CD4-positive, alpha-beta T cell (primary cell): ENCODE results near the gene RNASE8. TPM values are rescaled to one million over a fixed set of nuclear protein-coding genes. Genes with fewer than 3 reads are reported as not detected.
A peak's percentile ranks its signal among the peaks of the same experiment; 100 is the strongest.

Source experiments
- ATAC-seq: fragments of 200-7000 bp; cut with Tn5 transposase; one replicate; pipeline ENCODE4 v1.10.0; 2022; ENCODE audit warnings: mild to moderate bottlenecking; ENCODE audit not compliant: poor library complexity
- CTCF ChIA-PET: fragments of 350-600 bp; sonication (Branson Sonifier 250); formaldehyde crosslinking; loops from one replicate; lab custom pipeline; 2021; ENCODE audit warnings: antibody characterized with exemption, inconsistent platforms; lab: Charles Lee
- POLR2A ChIA-PET: fragments of 350-600 bp; sonication (Branson Sonifier 250); formaldehyde crosslinking; loops from one replicate; lab custom pipeline; 2021; ENCODE audit warnings: antibody characterized with exemption, inconsistent platforms; lab: Charles Lee
- DNase-seq, 14 experiments: peaks; one replicate each; pipeline ENCODE4 v3.0.0-alpha.2; 2013 to 2020; ENCODE audit warnings: mixed read lengths in 2 of 14
- H3K27ac ChIP-seq, 2 donors: one replicate each; pipeline versions ENCODE4 v1.5.1 to v1.7.0; 2013; ENCODE audit warnings: low read length in 2 of 2, low read depth in 1 of 2, mild to moderate bottlenecking in 1 of 2
- H3K27me3 ChIP-seq, 2 experiments: 1 replicate in 1 of 2; 2 replicates in 1 of 2; pipeline versions ENCODE4 v1.6.1 to v1.7.0; 2013; ENCODE audit warnings: low read length in 2 of 2, control low read depth in 1 of 2, mild to moderate bottlenecking in 1 of 2, moderate library complexity in 1 of 2; ENCODE audit not compliant: insufficient read depth in 2 of 2, control insufficient read depth in 1 of 2
- H3K36me3 ChIP-seq: one replicate; pipeline ENCODE4 v1.6.1; 2013; ENCODE audit warnings: low read length, control low read depth; ENCODE audit not compliant: insufficient read depth
- H3K4me1 ChIP-seq: one replicate; pipeline ENCODE4 v1.6.1; 2013; ENCODE audit warnings: low read length, control low read depth; ENCODE audit not compliant: insufficient read depth
- H3K4me3 ChIP-seq: one replicate; pipeline ENCODE4 v1.5.1; 2013; ENCODE audit warnings: mild to moderate bottlenecking, low read length, moderate library complexity
- H3K9me3 ChIP-seq, 2 experiments: 1 replicate in 1 of 2; 2 replicates in 1 of 2; pipeline versions ENCODE4 v1.6.1 to v1.7.0; 2013; ENCODE audit warnings: low read length in 2 of 2, mild to moderate bottlenecking in 2 of 2, control low read depth in 1 of 2, moderate library complexity in 1 of 2; ENCODE audit not compliant: control insufficient read depth in 1 of 2, insufficient read depth in 1 of 2
- H3K27ac Mint-ChIP-seq: one replicate; pipeline ENCODE4 v1.8.0; 2020; ENCODE audit warnings: mixed read lengths
- H3K27me3 Mint-ChIP-seq: one replicate; pipeline ENCODE4 v1.8.0; 2021; ENCODE audit warnings: mixed read lengths
- H3K36me3 Mint-ChIP-seq: one replicate; pipeline ENCODE4 v1.8.0; 2021; ENCODE audit warnings: low read depth, mixed read lengths
- H3K4me1 Mint-ChIP-seq: one replicate; pipeline ENCODE4 v1.8.0; 2021; ENCODE audit warnings: low read depth, mixed read lengths
- H3K4me3 Mint-ChIP-seq: one replicate; pipeline ENCODE4 v1.8.0; 2020; ENCODE audit warnings: mild to moderate bottlenecking, mixed read lengths
- H3K9me3 Mint-ChIP-seq: one replicate; pipeline ENCODE4 v1.8.0; 2020; ENCODE audit warnings: mixed read lengths
- intact Hi-C, 2 experiments: fragments of 100-400 bp; cut with DNase I in 1 of 2; cut with micrococcal nuclease in 1 of 2; formaldehyde crosslinking; loops; one replicate each; pipeline versions ENCODE4 v1.15.1 to v1.9.0; 2023 to 2025; cut with DNase I, micrococcal nuclease
- total RNA-seq, 174 experiments: library from RNA in 2 of 174; stranded (reverse) in 2 of 174; gene quantifications; one replicate each; pipeline ENCODE4 v1.2.3 and lab custom pipeline; 2021 to 2026
- TF ChIP-seq, protein P1 (sequence below): fragments of 200-600 bp; IDR thresholded peaks from one replicate; pipeline ENCODE4 v1.8.0; 2022; ENCODE audit warnings: antibody characterized with exemption, mild to moderate bottlenecking

Gene RNASE8
- total RNA-seq, 2 experiments from 2014 or later = not detected

DNA sequence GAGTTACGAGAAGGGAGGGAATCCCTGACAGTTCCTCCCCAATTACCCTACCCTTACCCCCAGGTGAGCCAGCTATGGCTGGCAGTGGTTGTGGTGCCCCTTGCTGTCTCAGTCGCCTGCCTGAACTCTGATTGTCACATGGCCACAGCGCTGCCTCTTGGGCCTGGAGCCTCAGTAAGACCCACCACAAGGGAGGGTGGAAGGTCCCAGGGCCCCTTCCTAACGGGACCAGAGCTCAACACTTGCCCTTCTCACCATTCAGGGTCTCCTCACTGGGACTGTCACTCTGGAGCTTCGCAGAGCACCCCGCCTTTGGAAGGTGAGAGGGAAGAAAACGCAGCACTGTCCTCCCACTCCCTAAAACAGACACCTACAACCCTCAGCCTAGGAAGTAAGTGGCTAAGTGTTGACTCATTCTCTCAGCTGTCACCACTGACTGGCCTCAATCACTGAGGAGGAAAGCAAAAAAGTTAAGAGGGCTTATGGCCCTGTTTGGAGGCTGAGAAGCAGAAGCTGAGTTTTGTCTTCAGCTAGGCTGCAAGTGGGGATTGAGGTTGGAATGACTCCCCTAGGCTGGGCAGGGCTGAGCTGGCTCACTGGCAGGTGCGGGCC, 44.3 kb downstream of the RNASE8 start:
- TF ChIP-seq, protein P1, sequence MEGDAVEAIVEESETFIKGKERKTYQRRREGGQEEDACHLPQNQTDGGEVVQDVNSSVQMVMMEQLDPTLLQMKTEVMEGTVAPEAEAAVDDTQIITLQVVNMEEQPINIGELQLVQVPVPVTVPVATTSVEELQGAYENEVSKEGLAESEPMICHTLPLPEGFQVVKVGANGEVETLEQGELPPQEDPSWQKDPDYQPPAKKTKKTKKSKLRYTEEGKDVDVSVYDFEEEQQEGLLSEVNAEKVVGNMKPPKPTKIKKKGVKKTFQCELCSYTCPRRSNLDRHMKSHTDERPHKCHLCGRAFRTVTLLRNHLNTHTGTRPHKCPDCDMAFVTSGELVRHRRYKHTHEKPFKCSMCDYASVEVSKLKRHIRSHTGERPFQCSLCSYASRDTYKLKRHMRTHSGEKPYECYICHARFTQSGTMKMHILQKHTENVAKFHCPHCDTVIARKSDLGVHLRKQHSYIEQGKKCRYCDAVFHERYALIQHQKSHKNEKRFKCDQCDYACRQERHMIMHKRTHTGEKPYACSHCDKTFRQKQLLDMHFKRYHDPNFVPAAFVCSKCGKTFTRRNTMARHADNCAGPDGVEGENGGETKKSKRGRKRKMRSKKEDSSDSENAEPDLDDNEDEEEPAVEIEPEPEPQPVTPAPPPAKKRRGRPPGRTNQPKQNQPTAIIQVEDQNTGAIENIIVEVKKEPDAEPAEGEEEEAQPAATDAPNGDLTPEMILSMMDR = no peak
- H3K9me3 Mint-ChIP-seq = no peaks in the 10 kb centered on the region
- no peaks in the 10 kb centered on the region for H3K36me3 ChIP-seq
- intact Hi-C loops = loop anchor here (2.0 to 10.0 kb wide), 4 partner anchors 111 to 407 kb away; partner anchors contain the start of gene HNRNPC (in 1 of the 2)
- H3K4me1 Mint-ChIP-seq = peaks cover 47% of the 10 kb centered on the region
- H3K36me3 Mint-ChIP-seq = no peaks in the 10 kb centered on the region
- H3K4me3 ChIP-seq = no peak overlapping the region
- no peak for ATAC-seq
- H3K27ac Mint-ChIP-seq = peak overlapping the region; percentile 42
- no peaks in the 10 kb centered on the region for H3K27me3 Mint-ChIP-seq
- ChIA-PET POLR2A (no interaction called here), CTCF (interaction anchor here (0.7 to 5.9 kb wide), 6 partner anchors 10 to 131 kb away, joined by 3 to 94 read pairs (median 4); no protein-coding TSS in a partner anchor)
- no peaks in the 10 kb centered on the region for H3K9me3 ChIP-seq
- no peaks in the 10 kb centered on the region for H3K27me3 ChIP-seq
- no peak for DNase-seq
- no peak overlapping the region for H3K4me3 Mint-ChIP-seq
- H3K4me1 ChIP-seq = peaks cover 37% of the 10 kb centered on the region
- H3K27ac ChIP-seq = no peak overlapping the region

DNA sequence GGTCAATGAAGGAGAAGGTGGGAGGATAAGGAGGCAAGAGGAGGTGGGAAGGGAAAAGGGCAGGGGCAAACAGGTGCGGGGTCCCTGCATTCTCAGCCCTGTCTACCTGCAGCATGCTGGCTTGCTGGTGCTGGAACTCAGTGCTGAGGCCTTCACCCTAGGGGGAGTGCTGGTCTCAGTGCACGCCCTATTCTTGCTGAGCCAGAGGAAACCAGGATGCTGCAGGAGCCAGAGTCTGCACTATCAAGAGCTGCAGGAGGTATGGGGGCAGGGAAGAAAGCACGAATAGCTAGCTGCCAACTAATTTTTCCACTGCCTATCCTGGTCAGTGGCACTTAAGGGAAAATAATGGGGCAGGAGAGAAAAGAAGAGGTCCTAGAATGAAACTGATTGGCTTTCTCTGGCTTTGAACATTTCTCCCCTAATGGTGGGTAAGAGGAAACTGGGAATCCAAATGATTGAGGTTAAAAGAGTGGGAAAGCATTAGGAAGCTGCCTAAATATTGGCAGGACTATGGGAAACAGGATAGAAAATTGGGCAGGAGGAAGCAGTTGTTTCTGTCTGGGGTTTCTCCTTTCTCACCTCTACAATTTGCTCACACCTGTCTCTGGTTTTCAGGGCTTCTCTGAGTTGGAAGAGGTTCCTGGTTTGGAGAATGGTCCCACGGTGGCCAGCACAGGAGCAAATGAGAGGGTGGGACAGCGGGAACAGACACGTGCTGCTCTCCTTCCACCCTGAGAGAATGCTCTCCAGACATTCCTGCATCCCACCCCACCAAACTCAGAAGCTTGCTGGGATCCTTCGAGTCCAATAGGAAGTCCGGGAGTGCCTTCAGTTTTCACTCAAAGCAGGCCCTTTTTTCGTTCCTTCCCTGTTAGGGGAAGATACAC, 45.1 kb downstream of the RNASE8 start:
- Mint-ChIP-seq H3K27ac (peak overlapping the region; percentile 85), H3K4me1 (peaks cover 42% of the 10 kb centered on the region), H3K9me3 (no peaks in the 10 kb centered on the region), H3K27me3 (no peaks in the 10 kb centered on the region), H3K36me3 (no peaks in the 10 kb centered on the region), H3K4me3 (peak overlapping the region; percentile 86)
- Histone ChIP-seq H3K4me1 (peaks cover 29% of the 10 kb centered on the region), H3K27me3 (no peaks in the 10 kb centered on the region), H3K4me3 (peak overlapping the region; percentile 78), H3K36me3 (no peaks in the 10 kb centered on the region), H3K27ac (no peak overlapping the region), H3K9me3 (no peaks in the 10 kb centered on the region)
- intact Hi-C loops = loop anchor here (2.0 to 10.0 kb wide), 4 partner anchors 112 to 408 kb away; partner anchors contain the start of gene HNRNPC (in 1 of the 2)
- TF ChIP-seq, protein P1 = no peak
- ChIA-PET POLR2A (interaction anchor here (0.6 to 3.4 kb wide), 8 partner anchors 9 to 88 kb away, joined by 3 to 52 read pairs (median 18); partner anchors contain the start of gene ARHGEF40), CTCF (interaction anchor here (0.7 to 6.8 kb wide), 15 partner anchors 8 to 142 kb away, joined by 3 to 116 read pairs (median 10); partner anchors contain the start of genes ARHGEF40 and NDRG2)
- no peak for ATAC-seq
- no peak for DNase-seq

DNA sequence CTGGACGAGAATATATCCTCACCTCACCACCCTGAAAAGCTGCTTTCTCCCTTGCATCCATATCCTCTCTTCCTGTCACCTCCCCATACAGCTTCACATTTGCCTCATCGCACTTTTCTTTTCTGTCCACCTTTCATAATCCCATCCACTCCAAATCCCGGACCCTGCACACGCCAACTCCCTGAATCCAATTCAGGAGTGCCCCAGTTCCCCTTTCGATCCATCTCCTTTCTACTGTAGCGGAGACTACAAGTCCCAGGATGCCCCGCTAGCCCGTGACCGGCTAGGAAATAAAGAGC, 45.7 kb downstream of the RNASE8 start:
- Mint-ChIP-seq H3K27ac (peak overlapping the region; percentile 85), H3K9me3 (no peaks in the 10 kb centered on the region), H3K4me1 (peaks cover 42% of the 10 kb centered on the region), H3K36me3 (no peaks in the 10 kb centered on the region), H3K4me3 (peak overlapping the region; percentile 86), H3K27me3 (no peaks in the 10 kb centered on the region)
- ATAC-seq (no peak), DNase-seq (no peak)
- CTCF ChIA-PET = interaction anchor here (0.7 to 6.8 kb wide), 16 partner anchors 9 to 143 kb away, joined by 3 to 116 read pairs (median 9); partner anchors contain the start of genes ARHGEF40 and NDRG2
- H3K4me1 ChIP-seq = peaks cover 28% of the 10 kb centered on the region
- no peaks in the 10 kb centered on the region for H3K27me3 ChIP-seq
- H3K9me3 ChIP-seq = no peaks in the 10 kb centered on the region
- TF ChIP-seq, protein P1 = peak; percentile 70
- peak overlapping the region; percentile 97 for H3K27ac ChIP-seq
- POLR2A ChIA-PET = interaction anchor here (0.6 to 3.4 kb wide), 10 partner anchors 10 to 283 kb away, joined by 3 to 52 read pairs (median 11); partner anchors contain the start of gene ARHGEF40
- intact Hi-C loops = loop anchor here (2.0 to 10.0 kb wide), 4 partner anchors 113 to 409 kb away; partner anchors contain the start of gene HNRNPC (in 1 of the 2)
- H3K4me3 ChIP-seq = peak overlapping the region; percentile 78
- no peaks in the 10 kb centered on the region for H3K36me3 ChIP-seq
